Caco-2 (cell line): ENCODE results near the gene TSPAN14. TPM values are rescaled to one million over a fixed set of nuclear protein-coding genes. Genes with fewer than 3 reads are reported as not detected.

Experiments
- BruUV-seq: library from RNA; stranded (reverse); fragments of 400-500 nt; replicated peaks from 2 replicates; lab custom pipeline; 2021; lab: Mats Ljungman, UMichigan
- CTCF ChIA-PET: fragments of 300-600 bp; sonication (Branson Sonifier 250); formaldehyde crosslinking; loops from one replicate; lab custom pipeline; 2022; ENCODE audit warnings: antibody characterized with exemption; lab: Charles Lee
- POLR2A ChIA-PET: fragments of 300-600 bp; sonication (Branson Sonifier 250); formaldehyde crosslinking; loops from one replicate; lab custom pipeline; 2022; ENCODE audit warnings: antibody characterized with exemption; lab: Charles Lee
- DNase-seq, 2 experiments: peaks; one replicate each; pipeline versions ENCODE4 v3.0.0 to v3.0.0-alpha.2; 2020 to 2022
- H3K27me3 ChIP-seq: replicated peaks from 2 replicates; pipeline ENCODE4 v1.6.0; 2011; ENCODE audit warnings: low read length; ENCODE audit not compliant: control insufficient read depth, insufficient read depth
- H3K36me3 ChIP-seq: 2 replicates; pipeline ENCODE4 v1.5.1; 2011; ENCODE audit warnings: low read length; ENCODE audit not compliant: control insufficient read depth, insufficient read depth
- H3K4me1 ChIP-seq: fragments of 250-450 bp; sonication (Bioruptor Pico); 2 replicates; pipeline ENCODE4 v1.5.1; 2020; ENCODE audit warnings: mild to moderate bottlenecking
- H3K4me3 ChIP-seq: 2 replicates; pipeline ENCODE4 v1.5.1; 2011; ENCODE audit warnings: low read depth, mild to moderate bottlenecking, control low read depth, low read length
- H3K9me3 ChIP-seq: fragments of 250-450 bp; sonication (Bioruptor Pico); 2 replicates; pipeline ENCODE4 v1.5.1; 2020; ENCODE audit warnings: mild to moderate bottlenecking, moderate library complexity
- H3K27ac Mint-ChIP-seq: one replicate; pipeline ENCODE4 v1.8.0; 2022; ENCODE audit warnings: mixed read lengths; ENCODE audit not compliant: unreplicated experiment
- H3K27me3 Mint-ChIP-seq: one replicate; pipeline ENCODE4 v1.8.0; 2022; ENCODE audit warnings: mixed read lengths; ENCODE audit not compliant: insufficient read depth, unreplicated experiment
- H3K36me3 Mint-ChIP-seq: one replicate; pipeline ENCODE4 v1.8.0; 2022; ENCODE audit warnings: mild to moderate bottlenecking, mixed read lengths; ENCODE audit not compliant: insufficient read depth, unreplicated experiment
- H3K4me1 Mint-ChIP-seq: one replicate; pipeline ENCODE4 v1.8.0; 2022; ENCODE audit warnings: low read depth, mixed read lengths; ENCODE audit not compliant: unreplicated experiment
- H3K4me3 Mint-ChIP-seq: one replicate; pipeline ENCODE4 v1.8.0; 2022; ENCODE audit warnings: mild to moderate bottlenecking, moderate library complexity, mixed read lengths; ENCODE audit not compliant: unreplicated experiment
- H3K9me3 Mint-ChIP-seq: one replicate; pipeline ENCODE4 v1.8.0; 2022; ENCODE audit warnings: mixed read lengths; ENCODE audit not compliant: unreplicated experiment
- CTCF ChIP-seq, 2 experiments: fragments of 200-600 bp in 1 of 2; IDR thresholded peaks; 1 replicate in 1 of 2; 2 replicates in 1 of 2; pipeline versions ENCODE4 v1.5.1 to v1.8.0; 2011 to 2022; ENCODE audit warnings: antibody characterized with exemption in 1 of 2, control low read depth in 1 of 2, inconsistent platforms in 1 of 2, low read depth in 1 of 2, low read length in 1 of 2, mild to moderate bottlenecking in 1 of 2, moderate library complexity in 1 of 2; ENCODE audit not compliant: insufficient read depth in 1 of 2, severe bottlenecking in 1 of 2, unreplicated experiment in 1 of 2
- intact Hi-C: fragments of 100-400 bp; cut with micrococcal nuclease; formaldehyde crosslinking; loops from one replicate; pipeline ENCODE4 v1.10.0; 2022; ENCODE audit not compliant: unreplicated experiment
- total RNA-seq: library from RNA; stranded (reverse); gene quantifications from 2 replicates; pipeline ENCODE4 v1.2.3, GENCODE V29; 2022

The TSPAN14 gene
- total RNA-seq, 1 experiment from 2014 or later: 140 TPM

- Mint-ChIP-seq H3K27me3 (no peaks in the 10 kb centered on the region), H3K9me3 (no peaks in the 10 kb centered on the region), H3K27ac (peak overlapping the region; percentile 55), H3K4me1 (peaks cover 51% of the 10 kb centered on the region), H3K36me3 (peaks cover 5% of the 10 kb centered on the region), H3K4me3 (no peak overlapping the region)
- H3K4me3 ChIP-seq: no peak overlapping the region
- POLR2A ChIA-PET: no interaction called here
- no peaks in the 10 kb centered on the region for H3K9me3 ChIP-seq
- H3K4me1 ChIP-seq: peaks cover 71% of the 10 kb centered on the region
- no peaks in the 10 kb centered on the region for H3K27me3 ChIP-seq
- no TSS peak for BruUV-seq
- no peak for TF ChIP-seq CTCF (IDR thresholded peaks at IDR 0.05; ENCODE audit: insufficient read depth in 1 of 2, low read depth in 1 of 2, low read length in 1 of 2, severe bottlenecking in 1 of 2, unreplicated experiment in 1 of 2)
- CTCF ChIA-PET: interaction anchor here (0.7 to 4.6 kb wide), 2 partner anchors 58 to 76 kb away, joined by 4 to 41 read pairs; no protein-coding TSS in a partner anchor
- no peak for DNase-seq
- intact Hi-C loops: no loop called here
- H3K36me3 ChIP-seq: no peaks in the 10 kb centered on the region
These were observed 6.5 kb upstream of the TSPAN14 start for GRCh38 chr10:80447436-80448190.

- H3K36me3 Mint-ChIP-seq: peaks cover 5% of the 10 kb centered on the region
- BruUV-seq: no TSS peak
- H3K4me3 Mint-ChIP-seq: no peak overlapping the region
- peaks cover 51% of the 10 kb centered on the region for H3K4me1 Mint-ChIP-seq
- DNase-seq: no peak
- Histone ChIP-seq H3K36me3 (no peaks in the 10 kb centered on the region), H3K27me3 (no peaks in the 10 kb centered on the region), H3K9me3 (no peaks in the 10 kb centered on the region), H3K4me3 (no peak overlapping the region), H3K4me1 (peaks cover 73% of the 10 kb centered on the region)
- CTCF ChIA-PET: interaction anchor here (4.6 kb wide), 1 partner anchor 57 kb away, joined by 41 read pairs; no protein-coding TSS in a partner anchor
- no peaks in the 10 kb centered on the region for H3K27me3 Mint-ChIP-seq
- POLR2A ChIA-PET: interaction anchor here (1.4 kb wide), 1 partner anchor 57 kb away, joined by 6 read pairs; no protein-coding TSS in a partner anchor
- no peak for TF ChIP-seq CTCF (IDR thresholded peaks at IDR 0.05; ENCODE audit: insufficient read depth in 1 of 2, low read depth in 1 of 2, low read length in 1 of 2, severe bottlenecking in 1 of 2, unreplicated experiment in 1 of 2)
- H3K27ac Mint-ChIP-seq: peak overlapping the region; percentile 55
- intact Hi-C loops: no loop called here
- no peaks in the 10 kb centered on the region for H3K9me3 Mint-ChIP-seq
These were observed 5.7 kb upstream of the TSPAN14 start for GRCh38 chr10:80448209-80448942.

GRCh38 chr10:80449520-80449919 is 4.6 kb upstream of the TSPAN14 start:
- H3K4me3 Mint-ChIP-seq: no peak overlapping the region

More at GRCh38 chr10:80449520-80449919, 4.6 kb upstream of the TSPAN14 start:
- no peaks in the 10 kb centered on the region for H3K9me3 Mint-ChIP-seq
- Histone ChIP-seq H3K4me3 (no peak overlapping the region), H3K36me3 (no peaks in the 10 kb centered on the region), H3K9me3 (no peaks in the 10 kb centered on the region), H3K4me1 (peaks cover 61% of the 10 kb centered on the region), H3K27me3 (no peaks in the 10 kb centered on the region)
- no TSS peak for BruUV-seq
- peaks cover 11% of the 10 kb centered on the region for H3K36me3 Mint-ChIP-seq
- intact Hi-C loops: loop anchor here (1.0 kb wide), 2 partner anchors 57 to 166 kb away; no protein-coding TSS in a partner anchor
- peak; percentile 59 to 70 for DNase-seq
- peak in 1 of 2 experiments; percentile 23 for TF ChIP-seq CTCF (IDR thresholded peaks at IDR 0.05; ENCODE audit: insufficient read depth in 1 of 2, low read depth in 1 of 2, low read length in 1 of 2, severe bottlenecking in 1 of 2, unreplicated experiment in 1 of 2)
- H3K4me1 Mint-ChIP-seq: peaks cover 41% of the 10 kb centered on the region
- H3K27ac Mint-ChIP-seq: peak overlapping the region; percentile 55
- ChIA-PET POLR2A (interaction anchor here (0.5 to 1.4 kb wide), 4 partner anchors 47 to 56 kb away, joined by 3 to 6 read pairs (median 3); no protein-coding TSS in a partner anchor), CTCF (interaction anchor here (0.9 to 4.6 kb wide), 5 partner anchors 11 to 215 kb away, joined by 3 to 41 read pairs (median 4); partner anchors contain the start of gene PRXL2A)
- no peaks in the 10 kb centered on the region for H3K27me3 Mint-ChIP-seq
